T-cell (primary cell): ENCODE data around the gene CCDC74B. TPM values are rescaled to one million over a fixed set of nuclear protein-coding genes. Genes with fewer than 3 reads are reported as not detected.
"Not testable (repeated sequence)": the region's sequence is repeated elsewhere in the genome, so short reads cannot be mapped to it uniquely, and the experiment has no call there.

Experiments used
- ATAC-seq, 4 experiments: fragments of 200-7000 bp in 3 of 4; fragments of 150-1000 bp in 1 of 4; cut with Tn5 transposase; replicated peaks in 1 of 4; 1 replicate in 3 of 4; 2 replicates in 1 of 4; pipeline ENCODE4 v1.10.0; 2021; ENCODE audit warnings: moderate library complexity in 3 of 4, mild to moderate bottlenecking in 2 of 4, moderate number of reproducible peaks in 1 of 4
- CTCF ChIA-PET, 2 donors: fragments of 300-600 bp; sonication (Branson Sonifier 250); formaldehyde crosslinking; loops; one replicate each; lab custom pipeline; 2022; ENCODE audit warnings: antibody characterized with exemption in 2 of 2; lab: Charles Lee
- POLR2A ChIA-PET, 2 donors: fragments of 300-600 bp; sonication (Branson Sonifier 250); formaldehyde crosslinking; loops; one replicate each; lab custom pipeline; 2022; ENCODE audit warnings: antibody characterized with exemption in 2 of 2; lab: Charles Lee
- DNase-seq, 35 experiments: peaks; one replicate each; pipeline versions ENCODE4 v3.0.0 to v3.0.0-alpha.2; 2013 to 2023
- H3K27ac ChIP-seq: one replicate; pipeline ENCODE4 v1.5.1; 2013; ENCODE audit warnings: low read length
- H3K27me3 ChIP-seq, 2 experiments: replicated peaks in 1 of 2; 1 replicate in 1 of 2; 2 replicates in 1 of 2; pipeline versions ENCODE4 v1.6.1 to v1.7.0; 2013; ENCODE audit warnings: low read length in 1 of 2, mixed read lengths in 1 of 2; ENCODE audit not compliant: control insufficient read depth in 2 of 2, insufficient read depth in 2 of 2; ENCODE audit errors: extremely low read depth in 1 of 2
- H3K36me3 ChIP-seq, 2 donors: 1 replicate in 1 of 2; 2 replicates in 1 of 2; pipeline versions ENCODE4 v1.6.1 to v1.7.0; 2013; ENCODE audit warnings: low read length in 1 of 2; ENCODE audit not compliant: control insufficient read depth in 2 of 2, insufficient read depth in 1 of 2; ENCODE audit errors: extremely low read depth in 1 of 2
- H3K4me1 ChIP-seq, 2 experiments: 1 replicate in 1 of 2; 2 replicates in 1 of 2; pipeline versions ENCODE4 v1.6.1 to v1.7.0; 2013; ENCODE audit warnings: low read length in 2 of 2, mixed read lengths in 1 of 2; ENCODE audit not compliant: insufficient read depth in 2 of 2, control insufficient read depth in 1 of 2; ENCODE audit errors: extremely low read depth in 1 of 2
- H3K4me3 ChIP-seq, 2 donors: 1 replicate in 1 of 2; 2 replicates in 1 of 2; pipeline versions ENCODE4 v1.5.1 to v1.7.0; 2013; ENCODE audit warnings: mild to moderate bottlenecking in 2 of 2, low read length in 1 of 2, moderate library complexity in 1 of 2; ENCODE audit not compliant: control insufficient read depth in 1 of 2; ENCODE audit errors: extremely low read depth in 1 of 2
- H3K9me3 ChIP-seq: 2 replicates; pipeline ENCODE4 v1.7.0; 2013
- H3K27ac Mint-ChIP-seq, 2 donors: one replicate each; pipeline ENCODE4 v1.8.0; 2020 to 2021; ENCODE audit warnings: mild to moderate bottlenecking in 2 of 2, mixed read lengths in 2 of 2
- H3K27me3 Mint-ChIP-seq, 2 donors: one replicate each; pipeline ENCODE4 v1.8.0; 2021 to 2022; ENCODE audit warnings: mixed read lengths in 2 of 2
- H3K36me3 Mint-ChIP-seq: one replicate; pipeline ENCODE4 v1.8.0; 2021; ENCODE audit warnings: mixed read lengths
- H3K4me1 Mint-ChIP-seq, 3 donors: one replicate each; pipeline ENCODE4 v1.8.0; 2020 to 2022; ENCODE audit warnings: mixed read lengths in 3 of 3, mild to moderate bottlenecking in 1 of 3
- H3K4me3 Mint-ChIP-seq, 3 donors: one replicate each; pipeline ENCODE4 v1.8.0; 2020 to 2022; ENCODE audit warnings: mild to moderate bottlenecking in 3 of 3, mixed read lengths in 3 of 3, moderate library complexity in 3 of 3
- H3K9me3 Mint-ChIP-seq, 3 donors: one replicate each; pipeline ENCODE4 v1.8.0; 2020 to 2022; ENCODE audit warnings: mixed read lengths in 3 of 3
- WGBS: methylation state at CpG from one replicate; pipeline ENCODE4 v1.1.5; 2013; ENCODE audit warnings: missing lambda C conversion rate; ENCODE audit not compliant: insufficient coverage; 5-methylcytosine and 5-hydroxymethylcytosine counted together
- total RNA-seq, 35 experiments: library from RNA in 6 of 35; stranded (reverse) in 6 of 35; fragments of 120-200 nt in 1 of 35; gene quantifications; one replicate each; pipeline versions ENCODE4 v1.2.1 to v1.2.4 and lab custom pipeline; 2013 to 2026

CCDC74B gene
- total RNA-seq, 5 donors from 2014 or later (not counting 1 experiment from before 2014, with no cell fraction given) = 0.42 to 2.0 (median 0.78) TPM; not detected in 1

DNA sequence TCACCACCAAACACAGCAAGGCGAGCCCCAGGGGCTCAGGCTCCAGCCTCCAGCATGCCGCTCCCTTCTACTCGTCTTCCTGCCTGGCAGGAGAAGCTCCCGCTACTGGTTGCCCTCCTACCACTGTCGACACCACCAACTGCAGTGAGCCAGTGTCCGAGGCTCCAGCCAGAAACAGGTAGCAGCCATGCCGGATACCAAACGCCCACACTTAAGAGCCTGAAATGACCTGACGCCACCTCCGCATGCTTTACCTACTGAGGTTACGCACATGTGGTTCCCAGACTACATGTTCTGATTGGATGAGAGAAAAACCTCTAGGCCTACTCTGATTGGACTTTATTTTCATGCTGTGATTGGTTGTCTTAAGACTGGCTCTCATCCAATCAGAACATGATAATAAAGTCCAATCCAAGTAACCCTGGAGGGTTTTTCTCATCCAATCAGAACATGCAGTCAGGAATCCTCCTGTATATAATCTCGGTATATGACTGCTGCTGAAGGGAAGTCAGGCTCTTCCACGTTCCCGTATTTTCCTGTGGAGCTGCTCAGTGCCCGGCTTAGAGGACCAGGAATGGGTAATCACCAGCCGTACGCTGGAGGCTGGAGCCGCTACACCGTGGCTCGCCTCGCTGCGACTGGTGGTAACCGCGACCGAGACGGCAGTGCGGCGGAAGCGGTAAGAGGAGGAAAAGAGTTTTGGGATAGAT, 15.6 kb downstream of the CCDC74B start, which contains the start of gene POTEF:
Gene POTEF (minus strand): TSS at position 103 of the 710 bp plus-strand sequence. CDS start 8,707 bp downstream, outside the sequence.
- DNase-seq, H3K27ac ChIP-seq, H3K27me3 ChIP-seq, H3K36me3 Mint-ChIP-seq, CTCF ChIA-PET, H3K4me3 ChIP-seq, H3K9me3 Mint-ChIP-seq, H3K4me1 Mint-ChIP-seq, ATAC-seq, POLR2A ChIA-PET, H3K9me3 ChIP-seq, H3K27ac Mint-ChIP-seq, H3K36me3 ChIP-seq, H3K4me1 ChIP-seq, H3K4me3 Mint-ChIP-seq, H3K27me3 Mint-ChIP-seq: not testable (repeated sequence)
- 93% methylated on average over 5 of the region's 29 CpGs for WGBS

DNA sequence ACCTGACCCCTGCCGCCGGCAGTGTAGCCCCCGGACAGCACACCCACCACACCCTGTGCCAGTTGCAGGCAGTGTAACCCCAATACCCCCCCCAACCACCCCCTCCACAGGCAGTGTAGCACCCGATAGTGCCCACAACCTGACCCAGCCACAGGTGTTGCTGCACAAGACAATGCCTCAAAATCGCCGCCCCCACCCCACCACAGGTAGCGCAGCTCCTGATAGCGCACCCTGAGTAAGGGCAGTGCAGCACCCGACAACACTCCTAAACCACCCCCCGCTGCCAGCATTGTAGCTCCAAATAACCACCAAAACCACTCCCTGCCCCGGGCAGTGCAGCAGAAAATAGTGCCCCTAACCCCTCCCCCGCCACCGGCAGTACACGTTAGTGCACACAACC, 16.4 kb downstream of the CCDC74B start:
- H3K27me3 Mint-ChIP-seq, H3K4me1 ChIP-seq, H3K4me3 ChIP-seq, H3K27me3 ChIP-seq, H3K36me3 ChIP-seq, POLR2A ChIA-PET, H3K9me3 Mint-ChIP-seq, H3K36me3 Mint-ChIP-seq, H3K4me3 Mint-ChIP-seq, H3K9me3 ChIP-seq, ATAC-seq, H3K4me1 Mint-ChIP-seq, H3K27ac Mint-ChIP-seq, CTCF ChIA-PET, DNase-seq, H3K27ac ChIP-seq: not testable (repeated sequence)
- 100% methylated on average over 1 of the region's 14 CpGs for WGBS

DNA sequence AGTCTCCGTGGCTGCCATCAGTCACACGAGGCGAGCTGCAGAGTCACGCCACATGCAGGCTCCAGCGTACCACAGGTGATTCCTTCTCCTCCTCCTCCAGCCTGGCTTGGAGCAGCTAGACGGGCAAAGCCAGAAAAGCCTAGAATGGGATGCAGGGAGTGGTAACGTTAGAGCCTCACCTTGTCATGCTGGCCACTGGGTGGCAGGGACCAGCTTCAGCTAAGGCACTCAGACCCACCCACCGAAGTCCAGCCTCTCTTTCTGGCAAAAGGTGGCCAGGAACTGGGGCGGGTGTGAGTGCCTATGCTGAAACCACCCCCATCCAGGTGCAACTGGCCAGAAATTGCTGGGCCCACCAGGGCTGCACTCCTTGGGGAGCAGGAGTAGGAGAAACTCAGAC, 17.2 kb downstream of the CCDC74B start:
- H3K27ac ChIP-seq, H3K9me3 Mint-ChIP-seq, H3K9me3 ChIP-seq, H3K36me3 Mint-ChIP-seq, DNase-seq, H3K27me3 ChIP-seq, H3K4me1 ChIP-seq, CTCF ChIA-PET, H3K27ac Mint-ChIP-seq, H3K4me3 Mint-ChIP-seq, H3K4me3 ChIP-seq, ATAC-seq, H3K4me1 Mint-ChIP-seq, H3K36me3 ChIP-seq, POLR2A ChIA-PET, H3K27me3 Mint-ChIP-seq: not testable (repeated sequence)
- no CpG with 5 or more reads among the region's 9 CpGs for WGBS

DNA sequence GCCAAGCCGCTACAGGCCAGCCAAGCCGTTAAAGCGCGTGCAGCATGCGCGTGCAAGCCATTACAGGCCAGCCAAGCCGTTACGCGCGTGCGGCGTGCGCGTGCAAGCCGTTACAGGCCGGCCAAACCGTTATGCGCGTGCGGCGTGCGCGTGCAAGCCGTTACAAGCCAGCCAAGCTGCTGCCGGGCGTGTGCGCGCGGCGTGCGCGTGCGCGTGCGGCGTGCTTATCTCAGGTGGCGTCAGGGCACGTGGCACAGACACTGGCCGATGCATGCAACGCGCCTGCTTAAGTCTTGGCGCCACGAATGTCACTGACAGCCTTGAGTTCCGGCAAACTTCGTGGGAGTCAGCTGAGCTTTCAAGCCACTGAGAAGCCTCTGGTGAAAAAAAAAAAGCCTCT, 24.0 kb downstream of the CCDC74B start:
- no CpG with 5 or more reads among the region's 45 CpGs for WGBS
- CTCF ChIA-PET = not testable (repeated sequence)

DNA sequence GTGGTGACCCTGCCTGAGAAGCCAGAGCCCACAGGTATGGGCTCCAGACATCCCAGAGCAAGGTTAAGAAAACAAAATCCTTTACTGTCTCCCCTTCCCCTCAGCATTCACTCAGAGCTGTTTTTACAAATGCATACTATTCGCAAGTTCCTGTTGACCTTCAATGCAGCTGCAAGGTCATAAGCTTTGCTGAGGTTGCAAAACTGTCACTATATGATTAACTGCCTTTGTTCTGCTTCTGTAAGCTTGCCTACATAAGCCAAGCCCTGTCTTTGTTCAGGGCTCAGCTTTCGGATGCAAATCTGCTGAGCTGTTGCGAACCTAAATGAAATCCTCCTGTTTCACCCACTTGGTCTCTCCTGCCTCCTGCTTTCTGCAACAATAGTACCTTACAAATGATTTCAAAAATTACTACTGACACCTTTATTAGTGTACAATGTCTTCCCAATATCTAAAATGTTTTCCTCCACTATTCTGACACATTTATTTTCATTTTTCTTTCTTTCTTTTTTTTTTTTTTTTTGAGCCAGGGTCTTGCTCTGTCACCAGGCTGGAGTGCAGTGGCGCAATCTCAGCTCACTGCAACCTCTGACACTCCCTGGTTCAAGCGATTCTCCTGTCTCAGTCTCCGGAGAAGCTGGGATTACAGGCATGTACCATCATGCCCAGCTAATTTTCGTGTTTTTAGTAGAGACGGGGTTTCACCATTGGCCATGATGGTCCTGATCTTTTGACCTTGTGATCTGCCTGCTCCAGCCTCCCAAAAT, 42.1 kb downstream of the CCDC74B start:
- H3K4me1 ChIP-seq, H3K36me3 Mint-ChIP-seq, H3K4me1 Mint-ChIP-seq, H3K9me3 ChIP-seq, H3K4me3 ChIP-seq, POLR2A ChIA-PET, H3K27ac Mint-ChIP-seq, H3K9me3 Mint-ChIP-seq, H3K27ac ChIP-seq, ATAC-seq, DNase-seq, H3K27me3 Mint-ChIP-seq, H3K27me3 ChIP-seq, H3K4me3 Mint-ChIP-seq, H3K36me3 ChIP-seq, CTCF ChIA-PET: not testable (repeated sequence)
- WGBS = 40% methylated on average over 3 of the region's 8 CpGs

More for the DNA sequence above, 24.0 kb downstream of the CCDC74B start:
- H3K27me3 ChIP-seq, H3K27ac Mint-ChIP-seq, H3K27me3 Mint-ChIP-seq, H3K4me3 ChIP-seq, H3K36me3 Mint-ChIP-seq, POLR2A ChIA-PET, H3K4me3 Mint-ChIP-seq, H3K27ac ChIP-seq, H3K4me1 ChIP-seq, H3K36me3 ChIP-seq, H3K9me3 ChIP-seq, H3K9me3 Mint-ChIP-seq, DNase-seq, ATAC-seq, H3K4me1 Mint-ChIP-seq: not testable (repeated sequence)
